PC-9 (cell line): ENCODE measurements around the gene ZSCAN23.
A peak's percentile ranks its signal among the peaks of the same experiment; 100 is the strongest.

Experiments used
- CTCF ChIP-seq: fragments of 200-600 bp; sonication (generic); conservative IDR thresholded peaks from 2 replicates; pipeline ENCODE4 v1.6.1; 2017; ENCODE audit warnings: mixed run types, antibody characterized with exemption, mild to moderate bottlenecking, moderate library complexity
- EZH2 ChIP-seq: fragments of 200-600 bp; sonication (generic); IDR thresholded peaks from 2 replicates; pipeline ENCODE4 v1.8.0; 2017; ENCODE audit warnings: antibody characterized with exemption, low read depth

- TF ChIP-seq CTCF (peak; percentile 51; the same call in 1 of the 2 replicates), EZH2 (no peak)
Observed at GRCh38 chr6:28393912-28394662, 49.2 kb downstream of the ZSCAN23 start.
